MCF 10A (cell line): ENCODE data around the gene ABCB8. TPM values are rescaled to one million over a fixed set of nuclear protein-coding genes. Genes with fewer than 3 reads are reported as not detected.

Experiments used
- BruUV-seq: library from RNA; stranded (reverse); fragments of 400-500 nt; replicated peaks from 2 replicates; lab custom pipeline; 2021; lab: Mats Ljungman, UMichigan
- CTCF ChIA-PET: fragments of 300-600 bp; sonication (Branson Sonifier 250); formaldehyde crosslinking; extraction: SDS; loops from one replicate; lab custom pipeline; 2021; ENCODE audit warnings: antibody characterized with exemption, inconsistent platforms; lab: Yijun Ruan, JAX
- POLR2A ChIA-PET: fragments of 300-600, 350-650 bp; sonication (Branson Sonifier 250); formaldehyde crosslinking; extraction: SDS; loops from one replicate; lab custom pipeline; 2020; ENCODE audit warnings: antibody characterized with exemption, inconsistent platforms; lab: Yijun Ruan, JAX
- DNase-seq: peaks from one replicate; pipeline ENCODE4 v3.0.0-alpha.2; 2018; ENCODE audit not compliant: unreplicated experiment
- H3K27ac Mint-ChIP-seq: one replicate; pipeline ENCODE4 v1.8.0; 2022; ENCODE audit warnings: mild to moderate bottlenecking, low read depth, mixed read lengths; ENCODE audit not compliant: unreplicated experiment
- H3K27me3 Mint-ChIP-seq: one replicate; pipeline ENCODE4 v1.8.0; 2022; ENCODE audit warnings: mixed read lengths; ENCODE audit not compliant: insufficient read depth, unreplicated experiment
- H3K36me3 Mint-ChIP-seq: one replicate; pipeline ENCODE4 v1.8.0; 2022; ENCODE audit warnings: mild to moderate bottlenecking, moderate library complexity, mixed read lengths; ENCODE audit not compliant: insufficient read depth, unreplicated experiment
- H3K4me1 Mint-ChIP-seq: one replicate; pipeline ENCODE4 v1.8.0; 2022; ENCODE audit warnings: mixed read lengths; ENCODE audit not compliant: insufficient read depth, unreplicated experiment
- H3K4me3 Mint-ChIP-seq: one replicate; pipeline ENCODE4 v1.8.0; 2022; ENCODE audit warnings: mild to moderate bottlenecking, moderate library complexity, mixed read lengths; ENCODE audit not compliant: unreplicated experiment
- H3K9me3 Mint-ChIP-seq: one replicate; pipeline ENCODE4 v1.8.0; 2022; ENCODE audit warnings: mixed read lengths; ENCODE audit not compliant: unreplicated experiment
- intact Hi-C: fragments of 100-400 bp; cut with micrococcal nuclease; formaldehyde crosslinking; loops from 2 replicates; pipeline ENCODE4 v1.14.1; 2022
- total RNA-seq: library from RNA; stranded (reverse); gene quantifications from 2 replicates; pipeline ENCODE4 v1.2.3, GENCODE V29; 2022
- TF ChIP-seq, protein P1 (sequence below): fragments of 200-600 bp; IDR thresholded peaks from one replicate; pipeline ENCODE4 v1.8.0; 2022; ENCODE audit warnings: antibody characterized with exemption, mild to moderate bottlenecking; ENCODE audit not compliant: unreplicated experiment

ABCB8 gene
- total RNA-seq, 1 experiment from 2014 or later: 73.4 TPM

DNA sequence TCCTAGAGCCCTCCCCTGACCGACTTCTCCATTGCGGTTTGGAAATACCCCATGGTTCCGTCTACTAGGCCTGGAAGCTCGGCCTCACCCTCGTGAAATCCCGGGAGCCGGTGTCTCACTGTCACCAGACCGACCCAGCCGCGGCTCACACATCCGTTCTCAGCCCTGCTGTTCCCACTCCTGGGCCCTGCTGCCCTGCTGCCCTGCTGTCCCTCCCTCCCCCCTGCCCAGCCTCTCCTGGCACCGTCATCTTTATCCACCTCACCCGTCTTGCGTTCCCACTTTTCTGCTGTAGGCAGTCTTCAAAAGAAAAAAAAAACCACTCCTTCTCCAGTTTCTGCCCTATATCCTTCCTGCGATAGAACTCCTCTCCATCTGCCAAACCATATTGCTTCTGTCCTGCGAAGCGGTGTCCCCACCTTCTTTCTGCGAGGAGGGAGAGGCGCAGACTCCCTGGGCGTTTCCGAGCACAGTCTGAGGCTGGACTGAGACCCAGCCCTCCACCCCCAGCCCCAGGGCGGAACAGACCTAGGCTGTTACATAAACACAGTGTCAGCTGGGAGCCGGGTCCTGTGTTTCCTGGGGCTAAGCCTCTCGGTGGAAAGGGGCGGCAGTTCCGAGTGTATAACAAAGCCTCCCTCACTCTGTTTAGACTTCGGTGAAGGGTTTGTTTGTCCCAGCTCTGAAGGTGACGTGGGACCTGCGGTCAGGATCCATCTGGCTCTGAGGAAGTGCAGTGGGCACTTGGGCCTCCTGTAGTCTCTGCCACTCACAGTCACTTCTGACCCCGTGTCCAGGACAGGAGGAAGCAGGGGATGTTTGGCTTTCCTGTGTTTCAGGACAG is 60.8 kb downstream of the ABCB8 start:
- Mint-ChIP-seq H3K4me3 (peak overlapping the region; percentile 77), H3K4me1 (peaks cover 34% of the 10 kb centered on the region), H3K27me3 (no peaks in the 10 kb centered on the region), H3K9me3 (no peaks in the 10 kb centered on the region), H3K27ac (peak overlapping the region; percentile 88), H3K36me3 (peaks cover 11% of the 10 kb centered on the region)
- ChIA-PET POLR2A (interaction anchor here (0.7 to 10.0 kb wide), 7 partner anchors 22 to 1951 kb away, joined by 3 to 151 read pairs (median 9); partner anchors contain the start of genes ABCB8, ABCF2, CDK5 and REPIN1), CTCF (interaction anchor here (0.6 to 15.0 kb wide), 9 partner anchors 8 to 1860 kb away, joined by 3 to 315 read pairs (median 3); no protein-coding TSS in a partner anchor)
- peak; percentile 38 for DNase-seq
- TF ChIP-seq, protein P1, sequence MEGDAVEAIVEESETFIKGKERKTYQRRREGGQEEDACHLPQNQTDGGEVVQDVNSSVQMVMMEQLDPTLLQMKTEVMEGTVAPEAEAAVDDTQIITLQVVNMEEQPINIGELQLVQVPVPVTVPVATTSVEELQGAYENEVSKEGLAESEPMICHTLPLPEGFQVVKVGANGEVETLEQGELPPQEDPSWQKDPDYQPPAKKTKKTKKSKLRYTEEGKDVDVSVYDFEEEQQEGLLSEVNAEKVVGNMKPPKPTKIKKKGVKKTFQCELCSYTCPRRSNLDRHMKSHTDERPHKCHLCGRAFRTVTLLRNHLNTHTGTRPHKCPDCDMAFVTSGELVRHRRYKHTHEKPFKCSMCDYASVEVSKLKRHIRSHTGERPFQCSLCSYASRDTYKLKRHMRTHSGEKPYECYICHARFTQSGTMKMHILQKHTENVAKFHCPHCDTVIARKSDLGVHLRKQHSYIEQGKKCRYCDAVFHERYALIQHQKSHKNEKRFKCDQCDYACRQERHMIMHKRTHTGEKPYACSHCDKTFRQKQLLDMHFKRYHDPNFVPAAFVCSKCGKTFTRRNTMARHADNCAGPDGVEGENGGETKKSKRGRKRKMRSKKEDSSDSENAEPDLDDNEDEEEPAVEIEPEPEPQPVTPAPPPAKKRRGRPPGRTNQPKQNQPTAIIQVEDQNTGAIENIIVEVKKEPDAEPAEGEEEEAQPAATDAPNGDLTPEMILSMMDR: no peak
- intact Hi-C loops: loop anchor here (1.0 to 2.0 kb wide), 2 partner anchors 22 to 60 kb away; partner anchors contain the start of gene ABCB8
- no TSS peak for BruUV-seq

DNA sequence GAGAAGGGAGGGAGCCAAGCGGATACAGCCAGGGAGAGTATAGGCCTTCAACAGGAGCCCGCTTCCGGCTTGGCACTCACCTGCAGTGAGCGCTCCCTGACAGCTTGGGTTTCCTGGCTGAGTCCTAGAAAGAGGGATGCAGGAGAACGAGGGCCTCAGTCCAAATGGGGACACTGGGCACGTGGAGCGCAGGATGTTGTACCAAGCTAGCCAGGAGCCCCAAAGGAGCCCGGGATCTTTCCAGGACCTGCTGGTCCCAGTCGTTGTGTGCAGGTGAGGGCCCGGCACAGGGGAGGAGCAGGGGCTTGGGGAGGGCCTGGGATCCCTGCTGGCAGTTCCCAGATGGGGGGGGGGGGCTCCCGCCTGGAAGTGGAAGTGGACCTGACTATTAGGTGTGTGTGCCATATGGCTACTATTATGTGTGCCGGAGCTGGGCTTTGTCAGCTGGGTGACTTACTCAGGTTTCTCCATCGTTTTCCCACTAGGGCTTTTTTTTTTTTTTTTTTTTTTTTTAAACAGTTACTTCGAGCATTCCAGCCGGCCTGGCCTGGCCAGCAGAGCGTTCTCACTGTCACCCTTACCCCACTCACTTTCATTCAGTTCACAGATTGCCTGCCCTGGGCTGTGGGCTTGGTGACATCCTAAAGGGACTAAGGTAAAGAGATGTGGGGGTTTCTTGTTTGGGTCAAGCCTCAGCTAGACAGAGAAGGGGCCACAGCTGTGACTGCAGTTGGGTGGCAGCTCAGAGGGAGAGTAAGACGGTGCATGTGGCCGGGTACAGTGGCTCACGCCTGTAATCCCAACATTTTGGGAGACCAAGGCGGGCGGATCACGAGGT is 61.9 kb downstream of the ABCB8 start:
- intact Hi-C loops: loop anchor here (2.0 kb wide), 1 partner anchor 61 kb away; the partner anchor contains the start of gene ABCB8
- Mint-ChIP-seq H3K4me1 (peaks cover 32% of the 10 kb centered on the region), H3K27ac (peak overlapping the region; percentile 88), H3K27me3 (no peaks in the 10 kb centered on the region), H3K4me3 (peak overlapping the region; percentile 77), H3K36me3 (peaks cover 11% of the 10 kb centered on the region), H3K9me3 (no peaks in the 10 kb centered on the region)
- TF ChIP-seq, protein P1: no peak
- ChIA-PET POLR2A (interaction anchor here (0.6 to 10.0 kb wide), 4 partner anchors 24 to 1067 kb away, joined by 3 to 151 read pairs (median 66); partner anchors contain the start of genes CDK5 and SLC4A2), CTCF (interaction anchor here (0.6 to 15.0 kb wide), 11 partner anchors 9 to 1861 kb away, joined by 3 to 315 read pairs (median 5); partner anchors contain the start of gene FASTK)
- DNase-seq: no peak
- BruUV-seq: no TSS peak

DNA sequence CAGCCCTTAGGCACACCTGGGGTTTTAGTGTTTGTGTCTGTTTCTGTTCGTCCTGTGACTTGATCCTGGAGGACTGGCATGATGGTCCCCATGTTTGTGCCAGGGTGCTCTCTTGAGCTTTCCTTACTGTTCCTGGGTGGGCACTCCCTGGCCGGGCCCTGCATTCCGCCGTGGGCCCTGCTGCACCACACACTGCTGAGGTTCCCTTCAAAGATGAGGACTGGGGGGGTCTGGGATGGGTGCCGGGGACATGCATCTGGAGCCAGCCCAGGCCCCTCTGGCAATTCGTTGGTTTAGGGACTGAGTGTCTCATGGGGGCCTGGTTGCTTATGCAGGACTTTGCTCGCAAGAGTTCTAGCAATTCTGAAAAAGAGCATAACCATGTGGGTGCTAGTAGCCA is 62.8 kb downstream of the ABCB8 start:
- intact Hi-C loops: no loop called here
- ChIA-PET CTCF (interaction anchor here (0.6 to 15.0 kb wide), 10 partner anchors 10 to 266 kb away, joined by 3 to 315 read pairs (median 4); partner anchors contain the start of gene FASTK), POLR2A (interaction anchor here (0.7 to 1.1 kb wide), 2 partner anchors 13 to 25 kb away, joined by 3 read pairs; no protein-coding TSS in a partner anchor)
- H3K36me3 Mint-ChIP-seq: peaks cover 13% of the 10 kb centered on the region
- no TSS peak for BruUV-seq
- H3K27ac Mint-ChIP-seq: no peak overlapping the region
- H3K27me3 Mint-ChIP-seq: no peaks in the 10 kb centered on the region
- no peaks in the 10 kb centered on the region for H3K9me3 Mint-ChIP-seq
- H3K4me1 Mint-ChIP-seq: peaks cover 23% of the 10 kb centered on the region
- TF ChIP-seq, protein P1: no peak
- H3K4me3 Mint-ChIP-seq: no peak overlapping the region
- no peak for DNase-seq
